SK-N-SH (cell line): ENCODE results near the gene AGK.

Source experiments
- CHD2 ChIP-seq: fragments of 150-350 bp; IDR thresholded peaks from 2 replicates; pipeline ENCODE4 v1.6.1; 2018; ENCODE audit warnings: low read length; ENCODE audit not compliant: partially characterized antibody
- CTCF ChIP-seq: fragments of 200-600 bp; sonication (generic); IDR thresholded peaks from 2 replicates; pipeline ENCODE4 v1.6.1; 2017; ENCODE audit warnings: antibody characterized with exemption, mild to moderate bottlenecking, moderate library complexity
- EP300 ChIP-seq, 2 experiments: IDR thresholded peaks; 2 replicates each; pipeline versions ENCODE4 v1.4.0 to v1.6.1; 2012; ENCODE audit warnings: borderline replicate concordance in 1 of 2, low read depth in 1 of 2, low read length in 1 of 2
- FOSL2 ChIP-seq: IDR thresholded peaks from 2 replicates; pipeline ENCODE4 v1.4.0; 2012; ENCODE audit warnings: low read depth, mild to moderate bottlenecking, moderate library complexity, borderline replicate concordance
- GABPA ChIP-seq: IDR thresholded peaks from 2 replicates; pipeline ENCODE4 v1.4.0; 2012; ENCODE audit warnings: low read depth, mild to moderate bottlenecking
- JUND ChIP-seq: IDR thresholded peaks from 2 replicates; pipeline ENCODE4 v1.4.0; 2012
- MAX ChIP-seq: IDR thresholded peaks from 2 replicates; pipeline ENCODE4 v1.4.0; 2012; ENCODE audit warnings: low read depth
- POLR2AphosphoS5 ChIP-seq: IDR thresholded peaks from 2 replicates; pipeline ENCODE4 v1.6.1; 2012; ENCODE audit warnings: low read depth, low read length
- RAD21 ChIP-seq: IDR thresholded peaks from 2 replicates; pipeline ENCODE4 v1.6.1; 2012; ENCODE audit warnings: mild to moderate bottlenecking, low read length
- RCOR1 ChIP-seq: fragments of 150-350 bp; IDR thresholded peaks from 2 replicates; pipeline ENCODE4 v1.6.1; 2017; ENCODE audit warnings: antibody characterized with exemption, low read length
- REST ChIP-seq: IDR thresholded peaks from 2 replicates; pipeline ENCODE4 v1.6.1; 2012; ENCODE audit warnings: mild to moderate bottlenecking, low read depth, low read length, moderate library complexity
- USF2 ChIP-seq: fragments of 150-350 bp; IDR thresholded peaks from 2 replicates; pipeline ENCODE4 v1.6.1; 2017; ENCODE audit warnings: antibody characterized with exemption, low read length, low read depth, borderline replicate concordance
- ZBTB33 ChIP-seq: IDR thresholded peaks from 2 replicates; pipeline ENCODE4 v1.4.0; 2012; ENCODE audit warnings: low read depth, borderline replicate concordance

- TF ChIP-seq REST = no peak
- TF ChIP-seq JUND = no peak
- no peak for TF ChIP-seq CTCF
- no peak for TF ChIP-seq USF2
- no peak for TF ChIP-seq EP300 (IDR thresholded peaks at IDR 0.05; ENCODE audit: borderline replicate concordance in 1 of 2, low read depth in 1 of 2, low read length in 1 of 2)
- TF ChIP-seq ZBTB33 = no peak
- TF ChIP-seq RCOR1 = no peak
- TF ChIP-seq FOSL2 = no peak
- TF ChIP-seq GABPA = no peak
- no peak for TF ChIP-seq RAD21
- TF ChIP-seq POLR2AphosphoS5 = no peak
- no peak for TF ChIP-seq CHD2
- TF ChIP-seq MAX = peak; percentile 64; the same call in 1 of the 2 replicates
Measured at GRCh38 chr7:141701489-141702046, 150.4 kb downstream of the AGK start.
